Myometrial cell (primary cell): ENCODE data around the gene KPNA4. TPM values are rescaled to one million over a fixed set of nuclear protein-coding genes. Genes with fewer than 3 reads are reported as not detected.

ENCODE experiments used
- total RNA-seq: library from RNA; depleted of rRNA; stranded (reverse); fragments of >200 nt; gene quantifications from 2 replicates; pipeline ENCODE4 v1.2.3, GENCODE V29; 2015

KPNA4 gene
- 29.4 and 35.8 TPM in 2 replicates for total RNA-seq

GRCh38 chr3:160565442-160566403, at the start of gene KPNA4:
TSS of gene KPNA4 (minus strand) at chr3:160565571. CDS start at chr3:160565282, 289 bp downstream.

GRCh38 chr3:160449636-160450598, 115.5 kb downstream of the KPNA4 start, which contains the start of gene TRIM59:
TSS of gene TRIM59 (minus strand) at chr3:160449786. CDS start at chr3:160439183, 10,603 bp downstream.

Other genes with a start within 250 kb of the KPNA4 start
- 47.3 and 56.8 TPM in 2 replicates for gene IFT80, start 166.3 kb downstream of the KPNA4 start, total RNA-seq
- 45.5 and 48.7 TPM in 2 replicates for gene SMC4, start 165.9 kb downstream of the KPNA4 start, total RNA-seq
- 26.8 and 35.1 TPM in 2 replicates for gene TRIM59, start 115.8 kb downstream of the KPNA4 start, total RNA-seq
- not detected in 2 replicates for gene ARL14, start 111.6 kb upstream of the KPNA4 start, total RNA-seq
- gene PPM1L, start 190.7 kb upstream of the KPNA4 start, total RNA-seq: under 0.01 TPM in 1 of 2 replicates, not detected in the other